ENCODE results near the gene SDF2L1.

Gene SDF2L1

DNA sequence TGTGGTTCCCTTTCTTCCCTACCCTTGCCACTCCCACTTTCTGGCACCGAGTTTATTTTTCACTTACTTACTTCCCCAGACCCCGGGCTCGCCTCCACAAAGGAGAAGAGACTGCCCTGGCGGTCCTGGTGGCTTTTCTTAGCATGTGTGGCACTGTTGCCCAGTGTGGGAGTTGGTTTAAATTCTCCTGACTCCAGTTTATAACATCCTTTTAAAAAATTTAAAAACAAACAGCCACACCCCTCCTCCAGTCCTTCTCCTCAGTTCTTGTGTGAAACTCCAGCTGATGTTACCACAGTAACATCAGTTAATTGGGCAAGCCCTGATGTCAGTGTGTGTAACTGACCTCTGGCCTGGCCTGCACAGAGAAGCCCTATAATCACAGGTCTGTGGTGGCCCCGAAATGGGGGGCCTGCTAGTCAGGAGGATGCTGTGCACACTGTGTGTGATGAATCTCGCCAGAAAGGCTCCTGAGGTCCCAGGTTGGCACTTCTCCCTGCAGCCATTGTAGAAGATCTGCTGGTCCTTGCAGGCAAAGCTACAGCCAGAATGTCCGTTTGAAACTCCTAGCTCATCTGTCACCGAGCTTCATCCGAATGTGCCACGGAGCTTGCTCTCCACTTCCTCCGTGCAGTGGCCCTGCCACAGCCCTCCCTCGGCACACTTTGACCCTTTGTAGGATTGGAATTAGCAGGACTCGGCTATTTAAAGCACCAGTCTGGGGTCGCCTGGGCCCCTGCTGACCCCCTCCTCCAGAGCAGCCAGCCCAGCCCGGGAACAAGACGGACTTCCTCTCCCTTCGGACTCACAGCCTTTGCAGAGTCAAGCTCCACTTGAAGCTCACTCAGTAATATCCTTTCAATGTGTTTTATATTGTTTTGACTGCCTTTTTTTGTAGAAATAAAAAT is 19.8 kb upstream of the SDF2L1 start:
- DNase-seq (ENCODE audit: low read depth): no peak

DNA sequence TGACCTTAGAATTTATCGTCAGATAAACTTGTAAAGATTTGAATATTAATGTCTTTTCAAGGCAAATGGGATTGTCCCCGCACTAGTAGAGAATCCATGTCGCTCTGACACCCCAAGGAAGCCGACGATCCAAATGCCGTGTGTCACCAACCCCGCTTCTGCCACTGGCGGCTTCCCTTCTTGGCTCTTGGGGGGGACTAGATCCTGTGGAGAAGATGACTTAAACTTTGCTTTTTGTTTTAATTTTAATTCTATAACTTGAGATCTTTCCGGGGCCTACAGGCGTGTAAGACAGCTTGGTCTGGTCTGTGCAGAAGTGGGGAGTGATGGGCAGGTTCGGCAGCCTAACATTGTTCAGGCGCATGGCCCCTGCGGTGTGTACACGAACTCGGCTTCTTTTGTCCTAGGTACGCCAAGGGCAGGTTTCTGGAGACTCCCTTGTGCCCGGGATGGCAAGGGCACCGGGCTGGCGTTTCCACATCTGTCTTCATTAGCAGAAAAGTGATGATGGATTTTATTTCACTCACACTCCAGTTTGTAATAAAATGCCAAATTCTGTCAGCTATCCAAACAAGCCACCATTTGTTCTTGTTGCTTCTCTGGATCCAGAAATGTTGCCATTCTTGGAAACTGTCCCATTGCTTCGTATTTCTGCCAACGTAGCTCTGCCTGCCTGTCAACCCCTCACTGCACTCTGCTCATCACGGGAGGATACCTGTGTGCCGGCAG is 19.0 kb upstream of the SDF2L1 start:
- DNase-seq (ENCODE audit: low read depth): no peak

DNA sequence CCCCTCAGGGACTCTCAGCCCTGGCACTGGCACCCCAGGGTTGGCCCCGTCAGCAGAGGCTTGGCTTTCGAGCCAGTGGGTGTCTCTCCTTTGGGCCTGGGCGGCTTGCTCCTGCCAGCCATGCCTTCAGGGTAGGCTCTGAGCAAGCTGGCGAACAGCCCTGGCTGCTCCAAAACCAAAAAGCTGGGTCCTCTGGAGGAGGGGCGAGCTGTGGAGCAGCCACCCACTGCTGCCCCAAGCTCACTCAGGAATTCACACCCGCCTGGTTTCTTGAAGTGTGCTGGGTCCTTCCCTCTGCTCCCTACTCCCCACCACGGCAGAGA is 18.5 kb upstream of the SDF2L1 start:
- no peak for DNase-seq (ENCODE audit: low read depth)

DNA sequence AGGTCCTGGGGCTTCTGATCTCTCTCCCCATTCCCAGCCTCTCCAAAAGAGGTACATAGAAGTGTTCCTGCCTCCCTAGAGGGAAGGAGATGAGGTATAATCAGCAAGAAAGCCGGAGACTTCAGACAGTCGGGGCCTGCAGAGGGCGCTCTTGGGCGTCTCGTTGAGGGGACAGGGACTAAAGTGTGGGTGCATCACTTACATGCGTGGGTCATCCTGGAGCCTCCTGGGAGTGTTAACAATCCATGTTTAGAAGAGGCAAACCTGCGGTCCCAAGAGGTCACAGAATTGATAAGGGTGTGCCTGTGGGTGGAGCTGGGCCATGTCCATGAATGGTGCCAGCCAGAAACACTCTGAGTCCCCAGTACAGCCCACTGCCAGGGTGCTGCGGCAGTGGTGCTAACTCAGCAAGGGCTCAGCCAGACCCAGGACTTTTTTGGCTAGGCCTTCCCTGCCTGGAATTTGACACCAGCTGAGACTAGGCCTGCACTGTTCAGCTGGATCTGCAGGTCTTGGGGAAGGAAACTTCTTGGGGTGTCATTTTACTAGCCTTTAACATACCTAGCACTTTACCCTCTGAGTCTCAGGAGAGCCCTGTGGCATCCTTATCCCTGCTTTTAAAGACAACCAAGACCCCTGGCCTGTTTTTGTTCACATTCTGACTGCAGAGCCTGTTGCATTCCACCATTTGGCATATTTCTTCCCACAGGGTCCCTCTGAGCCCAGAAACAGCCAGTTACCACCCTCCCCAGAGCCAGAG is 17.8 kb upstream of the SDF2L1 start:
- no peak for DNase-seq (ENCODE audit: low read depth)

DNA sequence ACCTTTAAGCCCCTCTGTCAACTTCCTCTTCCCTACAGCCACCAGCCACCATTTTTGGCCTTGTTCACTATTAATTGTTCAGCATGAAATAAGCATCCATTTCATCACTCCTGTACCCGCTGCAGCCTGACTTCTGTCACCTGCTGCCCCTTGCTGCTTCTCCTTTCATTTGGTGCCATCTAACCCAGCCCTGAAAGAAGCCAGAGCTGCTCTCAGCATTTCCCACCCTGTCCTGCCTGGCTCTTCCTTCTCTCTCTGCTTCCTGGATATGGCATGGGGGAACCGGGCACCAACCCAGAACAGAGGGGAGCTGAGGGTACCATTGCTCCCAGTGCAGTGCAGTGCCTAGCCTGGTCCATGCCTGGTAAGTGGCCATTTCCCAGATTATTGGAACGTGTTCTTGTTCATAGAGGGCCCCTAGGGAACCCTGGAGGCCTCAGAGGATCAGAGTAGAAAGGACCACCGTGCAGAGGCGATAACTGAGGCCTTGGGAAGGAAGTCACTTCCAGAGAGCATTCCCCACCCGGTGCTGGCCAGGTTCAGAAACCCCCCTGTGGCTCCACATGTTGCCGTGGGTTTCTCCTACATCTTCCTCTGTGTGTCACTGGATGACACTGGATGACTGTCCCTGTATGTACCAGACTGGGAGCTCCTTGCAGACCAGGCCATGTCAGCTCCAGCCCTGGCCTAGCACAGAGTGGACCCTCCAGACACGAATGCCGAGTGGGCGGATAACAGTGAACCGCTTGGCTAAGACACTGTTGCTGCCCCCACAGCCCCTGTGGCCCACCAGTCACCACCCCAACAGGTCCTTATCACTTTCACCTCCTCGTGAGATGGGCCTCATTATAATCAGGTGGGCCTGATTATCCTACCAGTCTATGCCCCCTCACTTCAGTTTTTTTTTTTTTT is 17.0 kb upstream of the SDF2L1 start:
- DNase-seq (ENCODE audit: low read depth): no peak

DNA sequence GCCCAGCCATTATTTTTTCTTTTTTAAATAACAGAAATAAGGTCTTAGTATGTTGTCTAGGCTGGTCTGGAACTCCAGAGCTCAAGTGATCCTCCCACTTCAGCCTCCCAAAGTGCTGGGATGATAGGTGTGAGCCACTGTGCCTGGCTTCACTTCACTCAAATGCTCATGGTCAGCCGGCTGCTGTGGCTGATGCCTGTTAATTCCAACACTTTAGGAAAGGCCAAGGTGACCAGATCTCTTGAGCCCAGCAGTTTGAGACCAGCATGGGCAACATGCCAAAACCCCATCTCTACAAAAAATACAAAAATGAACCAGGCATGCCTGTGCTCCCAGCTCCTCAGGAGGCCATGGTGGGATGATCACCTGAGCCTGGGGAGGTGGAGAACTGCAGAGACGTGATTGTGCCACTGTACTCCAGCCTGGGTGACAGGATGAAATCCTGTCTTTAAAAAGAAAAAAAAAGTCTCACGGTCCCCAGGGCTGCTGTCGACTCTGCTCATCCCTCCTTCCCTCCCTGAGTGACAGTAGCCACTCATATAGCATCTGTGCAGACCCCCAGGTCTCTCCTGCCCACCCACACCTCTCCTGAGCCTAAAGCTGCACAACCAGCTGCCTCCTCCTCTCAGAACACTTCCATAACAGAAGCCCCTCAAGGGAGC is 15.9 kb upstream of the SDF2L1 start:
- DNase-seq (ENCODE audit: low read depth): no peak

DNA sequence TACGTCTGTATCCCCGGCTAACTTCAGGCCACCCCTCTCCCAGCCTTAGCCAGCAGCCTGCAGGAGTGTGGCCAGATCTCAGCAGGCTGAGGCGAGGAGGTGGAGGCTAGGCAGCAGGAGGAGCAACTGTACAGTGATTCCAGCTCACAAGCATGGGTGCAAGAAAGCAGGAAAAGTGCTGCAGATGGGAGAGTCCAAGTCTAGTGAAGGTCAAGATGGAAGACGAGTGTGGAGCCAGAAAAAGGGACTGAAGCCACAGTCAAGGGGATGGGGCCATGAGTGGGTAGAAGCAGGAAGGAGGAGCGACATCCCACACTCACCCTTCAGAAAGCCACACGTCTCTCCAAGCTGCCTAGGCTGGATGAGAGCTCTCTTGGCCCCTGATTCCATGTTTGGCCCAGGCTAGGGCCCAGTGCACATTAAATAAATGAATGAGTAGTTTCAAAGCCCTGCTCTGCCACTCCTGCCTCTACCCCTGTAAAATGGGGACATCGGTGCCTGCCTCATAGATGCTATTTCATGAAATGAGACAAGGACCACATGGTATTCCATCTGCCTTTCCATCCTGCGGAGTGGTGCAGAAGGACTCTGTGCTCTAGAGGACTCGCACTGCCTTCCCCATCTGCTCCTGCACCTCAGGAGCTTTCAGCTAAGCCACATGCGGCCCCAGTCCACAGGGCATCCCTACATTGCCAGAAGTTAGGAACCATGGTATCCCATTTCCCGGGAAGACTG is 15.2 kb upstream of the SDF2L1 start:
- no peak for DNase-seq (ENCODE audit: low read depth)

DNA sequence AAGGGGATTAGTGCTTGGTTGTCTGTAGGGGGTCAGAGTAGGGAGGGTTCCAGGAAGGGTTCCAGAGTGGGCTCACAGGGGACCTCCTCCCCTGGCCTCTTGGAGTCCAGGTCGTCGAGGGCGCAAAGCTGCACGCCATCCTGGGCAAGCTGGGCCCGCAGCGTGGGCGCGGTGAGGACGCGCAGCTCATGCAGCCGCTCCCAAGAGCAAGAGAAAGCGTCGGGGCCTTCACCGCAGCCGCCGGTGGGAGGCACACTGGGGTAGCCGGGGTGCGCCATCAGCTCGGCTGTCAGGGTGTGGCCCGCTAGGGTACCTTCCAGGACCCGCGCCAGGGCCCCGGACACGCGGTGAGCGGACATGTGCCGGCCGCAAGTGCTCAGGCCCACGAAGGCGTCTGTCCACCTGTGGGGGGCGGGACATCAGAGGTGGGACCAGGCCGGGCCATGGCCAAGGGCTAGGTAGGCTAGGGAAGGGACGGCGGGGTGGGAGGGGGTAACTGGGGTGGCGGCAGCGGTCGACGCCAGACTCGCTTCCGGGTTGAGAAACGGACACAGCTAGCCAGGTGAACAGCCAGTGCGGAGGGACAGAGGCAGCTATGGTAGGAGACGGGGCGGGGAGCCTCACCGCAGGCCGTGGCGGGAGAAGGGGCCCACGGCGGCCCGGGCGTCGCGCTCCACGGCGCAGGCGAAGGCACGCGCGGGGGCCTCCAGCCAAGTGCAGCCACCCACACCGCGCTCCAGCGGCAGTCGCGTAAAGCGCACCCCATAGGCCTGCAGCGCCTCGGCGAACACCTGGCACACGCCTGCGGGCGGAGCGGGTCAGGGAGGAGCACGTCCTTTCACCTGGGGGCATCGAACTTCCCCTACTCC is 13.5 kb upstream of the SDF2L1 start:
- no peak for DNase-seq (ENCODE audit: low read depth)

DNA sequence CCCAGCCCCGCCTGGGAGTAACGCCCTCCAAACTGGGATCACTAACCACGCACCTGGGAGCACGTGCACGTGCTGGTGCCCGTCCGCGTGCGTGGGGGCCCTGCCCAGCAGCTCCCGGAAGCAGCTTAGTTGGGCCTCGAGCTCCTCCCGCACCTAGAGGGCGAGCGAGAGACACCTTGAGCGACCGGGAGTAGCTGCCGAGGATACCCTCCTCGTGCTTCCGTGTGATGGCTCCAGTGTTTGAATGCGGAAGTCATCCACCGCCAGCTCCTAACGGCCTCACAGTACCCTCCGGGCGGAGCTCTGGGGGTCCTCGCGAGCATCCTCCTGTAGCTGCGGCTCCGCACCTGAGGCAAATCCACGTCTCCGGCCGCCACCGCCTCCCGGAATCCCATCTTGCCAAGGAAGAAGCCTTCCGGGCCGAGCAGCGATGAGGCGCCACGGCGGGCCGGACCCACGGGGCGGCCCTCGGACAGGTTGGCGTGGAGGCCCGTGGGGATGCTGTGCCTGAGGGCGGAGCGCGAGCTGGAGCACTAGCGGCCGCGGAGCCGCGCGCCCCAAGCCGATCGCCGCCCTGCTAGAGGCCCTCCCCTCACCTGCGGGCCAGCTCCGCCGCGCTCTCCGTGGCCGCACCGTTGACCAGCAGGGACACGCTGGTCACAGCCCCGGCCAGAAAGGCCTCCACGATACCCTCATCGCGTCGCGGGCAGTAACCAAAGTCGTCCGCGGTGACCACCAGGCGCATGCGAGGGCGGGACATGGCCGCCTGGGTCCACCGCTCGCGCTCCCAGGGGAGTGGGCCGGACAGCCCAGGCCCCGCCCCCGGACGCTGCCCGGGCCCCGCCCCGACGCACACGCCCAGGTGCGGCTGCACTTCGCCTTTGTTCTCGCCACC is 12.6 kb upstream of the SDF2L1 start, which contains the start of gene YDJC:
Gene YDJC (minus strand): TSS at position 768 of the 895 bp plus-strand sequence. CDS start 8 bp downstream, at position 760.
- peak; percentile 61 for DNase-seq (ENCODE audit: low read depth)

DNA sequence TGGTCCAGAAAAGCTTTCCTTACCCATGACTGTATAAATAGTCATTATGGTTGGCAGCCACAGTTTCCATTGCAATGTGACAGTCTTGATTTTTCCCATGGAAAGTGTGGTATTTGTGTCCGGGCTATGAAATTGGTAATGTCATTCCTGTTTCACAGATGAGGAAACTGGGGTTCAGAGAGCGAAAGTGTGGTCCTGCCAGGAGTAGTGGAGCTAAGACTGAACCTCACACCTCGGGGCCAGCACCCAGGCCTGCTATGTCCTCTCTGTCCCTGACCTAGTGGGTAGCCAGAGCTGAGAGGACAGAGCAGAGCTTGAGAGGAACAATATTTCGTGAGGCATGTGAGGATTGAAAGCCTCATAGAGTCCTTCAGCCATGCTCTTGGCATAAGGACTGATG is 11.1 kb upstream of the SDF2L1 start:
- no peak for DNase-seq (ENCODE audit: low read depth)

DNA sequence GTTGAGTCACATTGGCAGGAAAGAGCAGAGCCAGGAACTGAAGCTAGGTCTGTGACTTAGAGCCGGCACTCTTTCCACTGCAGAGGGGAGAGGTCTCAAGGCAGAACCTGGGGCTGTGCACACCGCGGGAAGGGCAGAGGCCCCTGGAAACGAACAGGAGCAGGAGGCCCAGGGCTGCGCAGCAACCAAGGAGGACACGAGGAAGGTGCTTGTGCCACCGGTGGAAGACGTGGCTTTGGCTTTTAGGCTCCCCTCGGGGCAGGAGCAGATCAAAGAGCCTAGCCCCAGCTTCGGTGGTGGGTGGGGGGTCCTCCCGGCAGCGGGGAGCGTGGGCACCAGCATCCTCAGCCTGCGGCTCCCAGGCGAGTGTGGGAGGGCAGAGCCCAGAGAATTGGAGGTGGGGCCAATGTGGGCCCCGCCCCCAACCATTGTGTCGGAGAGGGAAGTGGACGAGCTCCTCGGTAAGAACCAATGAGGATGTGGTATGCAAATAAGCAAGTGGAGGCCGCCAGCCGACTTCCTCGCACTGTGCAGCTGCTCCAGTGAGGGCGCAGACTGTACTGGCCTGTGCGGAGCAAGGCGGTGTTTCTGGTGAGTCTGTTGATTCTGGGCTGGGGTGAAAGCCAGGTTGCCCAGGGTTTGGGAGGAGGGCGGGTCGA is 9.7 kb upstream of the SDF2L1 start, which contains the start of gene CCDC116:
Gene CCDC116 (plus strand): TSS at position 524 of the 659 bp plus-strand sequence. CDS start 422 bp downstream, outside the sequence.
- DNase-seq (ENCODE audit: low read depth): no peak

DNA sequence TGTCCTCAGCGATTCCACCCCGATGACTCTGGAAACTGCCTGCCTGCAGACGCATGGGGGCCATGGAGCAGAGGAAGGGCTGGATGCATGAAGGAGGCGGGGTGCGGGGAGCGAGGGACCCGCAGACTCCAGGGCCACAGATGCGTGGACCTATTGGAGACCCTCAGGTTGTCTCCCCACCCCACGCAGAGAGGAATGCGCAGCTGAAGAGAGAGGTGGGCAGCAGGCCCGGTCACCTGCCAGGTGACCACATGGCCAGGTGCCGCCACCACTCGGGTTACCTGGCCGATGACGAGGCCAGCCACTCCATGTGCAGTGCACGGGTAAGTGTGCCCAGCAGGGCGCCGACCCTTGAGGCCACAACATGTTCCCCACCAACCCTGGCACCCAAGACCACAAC is 9.2 kb upstream of the SDF2L1 start:
- DNase-seq (ENCODE audit: low read depth): no peak

DNA sequence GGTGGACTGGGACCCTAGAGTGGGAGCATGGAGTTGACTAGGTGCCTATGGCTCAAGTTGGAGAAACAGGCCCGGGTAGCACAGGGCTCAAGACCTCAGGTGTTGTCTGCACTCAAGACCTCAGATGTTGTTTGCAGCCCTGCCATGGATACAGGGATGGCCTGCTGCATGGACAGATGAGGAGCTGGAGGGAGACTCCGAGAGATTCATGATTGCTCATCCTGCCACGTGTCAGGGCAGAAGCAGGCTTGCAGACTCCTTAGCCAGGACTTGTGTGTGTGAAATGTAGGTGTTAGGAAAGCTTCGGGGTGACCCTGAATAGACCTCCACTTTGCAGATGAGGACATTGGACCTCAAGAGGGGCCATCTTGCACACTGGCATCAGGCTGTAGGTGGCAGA is 8.6 kb upstream of the SDF2L1 start:
- DNase-seq (ENCODE audit: low read depth): no peak

DNA sequence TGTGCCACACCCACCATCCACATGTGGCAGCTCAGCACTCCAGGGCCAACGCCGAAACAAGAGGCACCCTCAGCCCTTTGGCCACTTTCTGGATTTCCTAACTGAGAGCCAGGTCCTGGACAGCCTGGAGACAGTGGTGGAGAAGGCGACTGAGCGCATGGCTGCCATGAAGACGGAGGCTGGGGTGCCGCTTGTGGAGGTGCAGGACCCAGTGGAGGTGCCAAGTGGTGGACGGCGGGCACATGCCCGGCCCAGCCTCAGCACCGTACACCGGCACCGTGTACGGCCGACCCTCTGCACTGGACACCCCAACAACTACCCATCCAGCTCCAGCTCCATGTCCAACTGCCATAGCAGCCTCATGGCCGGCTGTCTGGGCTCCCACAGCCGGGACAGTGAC is 8.0 kb upstream of the SDF2L1 start:
- DNase-seq (ENCODE audit: low read depth): no peak

DNA sequence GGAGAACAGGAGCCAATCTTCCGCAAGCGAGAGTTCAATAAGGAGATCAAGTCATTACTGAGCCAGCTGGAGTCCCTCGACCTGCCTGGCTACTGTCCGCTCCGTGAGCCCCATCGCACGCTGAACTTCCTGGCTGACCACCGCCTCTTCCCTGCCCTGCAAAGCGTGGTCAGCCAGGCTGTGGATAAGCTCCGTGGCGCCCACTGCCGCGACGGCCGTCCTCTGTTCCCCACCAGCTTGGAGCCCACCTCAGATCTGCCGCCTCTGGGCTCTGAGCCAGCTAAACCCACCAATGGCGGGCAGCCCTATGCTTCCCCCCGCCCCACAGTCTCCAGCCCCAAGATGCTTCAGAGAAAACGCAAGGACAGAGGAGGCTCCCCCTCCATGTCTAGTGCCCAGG is 7.3 kb upstream of the SDF2L1 start:
- DNase-seq (ENCODE audit: low read depth): no peak

DNA sequence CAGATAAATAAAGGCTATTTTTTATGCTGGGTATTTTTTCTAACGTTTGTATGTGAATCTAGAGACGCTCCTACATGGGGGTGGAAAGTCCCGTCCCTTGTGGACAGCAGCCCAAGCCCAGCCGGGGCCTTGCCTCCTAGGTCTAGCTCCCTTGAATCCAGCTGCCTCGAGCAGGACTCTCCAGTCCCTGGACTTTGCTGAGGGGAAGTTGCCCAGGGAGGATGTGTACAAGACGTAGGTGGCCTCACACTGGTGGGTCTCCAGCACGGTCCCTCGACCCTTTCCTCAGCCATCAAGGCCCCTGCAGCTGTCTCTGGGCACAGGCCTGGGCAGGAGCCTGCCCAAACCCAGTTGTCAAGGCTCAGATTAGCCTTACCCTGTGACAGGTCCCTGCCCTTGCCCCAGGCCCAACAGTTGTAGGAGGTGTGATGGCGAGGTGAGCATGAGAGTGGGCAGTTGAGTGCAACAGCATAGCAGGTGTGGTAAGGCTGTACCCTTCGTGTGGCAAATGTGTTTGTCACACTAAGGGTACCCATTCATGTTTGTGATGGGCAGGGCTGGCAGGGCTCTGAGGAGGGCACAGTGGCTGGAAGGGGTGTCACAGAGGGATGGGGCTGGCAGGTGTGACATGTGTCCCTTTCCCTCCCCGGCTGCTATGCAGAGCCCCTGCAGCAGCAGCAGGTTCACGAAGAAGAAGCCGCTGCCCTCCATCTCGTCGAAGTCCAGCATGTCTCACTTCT is 6.2 kb upstream of the SDF2L1 start:
- no peak for DNase-seq (ENCODE audit: low read depth)

Measured in HS-5 (cell line).